Fibroblast of lung (primary cell): ENCODE measurements around the gene RNF215.
"Not testable (repeated sequence)": the region's sequence is repeated elsewhere in the genome, so short reads cannot be mapped to it uniquely, and the experiment has no call there.

Experiments
- EZH2 ChIP-seq: IDR thresholded peaks from 2 replicates; pipeline ENCODE4 v1.5.1; 2012; ENCODE audit warnings: low read length, control low read depth, mild to moderate bottlenecking; ENCODE audit errors: missing control alignments
- TF ChIP-seq, protein P1 (sequence below), 2 donors: IDR thresholded peaks in 1 of 2; conservative IDR thresholded peaks in 1 of 2; 1 replicate in 1 of 2; 2 replicates in 1 of 2; pipeline ENCODE4 v1.5.1; 2011 to 2012; ENCODE audit warnings: low read length in 2 of 2, control low read depth in 1 of 2, inconsistent platforms in 1 of 2, low read depth in 1 of 2, mild to moderate bottlenecking in 1 of 2

DNA sequence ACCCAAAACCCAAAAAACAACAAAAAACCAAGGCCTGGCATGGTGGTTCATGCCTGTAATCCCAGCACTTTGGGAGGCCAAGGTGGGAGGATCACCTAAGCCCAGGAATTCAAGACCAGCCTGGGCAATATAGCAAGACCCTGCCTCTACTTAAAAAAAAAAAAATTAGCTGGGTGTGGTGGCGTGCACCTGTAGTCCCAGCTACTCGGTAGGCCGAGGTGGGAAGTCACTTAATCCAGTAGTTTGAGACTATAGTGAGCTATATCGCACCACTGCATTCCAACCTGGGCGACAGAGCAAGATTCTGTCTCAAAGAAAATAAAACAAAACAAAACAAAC lies 15.5 kb upstream of the RNF215 start:
- not testable (repeated sequence) for TF ChIP-seq EZH2
- TF ChIP-seq, protein P1, sequence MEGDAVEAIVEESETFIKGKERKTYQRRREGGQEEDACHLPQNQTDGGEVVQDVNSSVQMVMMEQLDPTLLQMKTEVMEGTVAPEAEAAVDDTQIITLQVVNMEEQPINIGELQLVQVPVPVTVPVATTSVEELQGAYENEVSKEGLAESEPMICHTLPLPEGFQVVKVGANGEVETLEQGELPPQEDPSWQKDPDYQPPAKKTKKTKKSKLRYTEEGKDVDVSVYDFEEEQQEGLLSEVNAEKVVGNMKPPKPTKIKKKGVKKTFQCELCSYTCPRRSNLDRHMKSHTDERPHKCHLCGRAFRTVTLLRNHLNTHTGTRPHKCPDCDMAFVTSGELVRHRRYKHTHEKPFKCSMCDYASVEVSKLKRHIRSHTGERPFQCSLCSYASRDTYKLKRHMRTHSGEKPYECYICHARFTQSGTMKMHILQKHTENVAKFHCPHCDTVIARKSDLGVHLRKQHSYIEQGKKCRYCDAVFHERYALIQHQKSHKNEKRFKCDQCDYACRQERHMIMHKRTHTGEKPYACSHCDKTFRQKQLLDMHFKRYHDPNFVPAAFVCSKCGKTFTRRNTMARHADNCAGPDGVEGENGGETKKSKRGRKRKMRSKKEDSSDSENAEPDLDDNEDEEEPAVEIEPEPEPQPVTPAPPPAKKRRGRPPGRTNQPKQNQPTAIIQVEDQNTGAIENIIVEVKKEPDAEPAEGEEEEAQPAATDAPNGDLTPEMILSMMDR (conservative IDR thresholded peaks at IDR 0.05 in 1 of 2, IDR thresholded peaks at IDR 0.05 in 1 of 2; ENCODE audit: low read depth in 1 of 2, low read length in 2 of 2) = not testable (repeated sequence)
